Measurements from ENCODE around the gene SHANK1.

- TF ChIP-seq, protein P1, sequence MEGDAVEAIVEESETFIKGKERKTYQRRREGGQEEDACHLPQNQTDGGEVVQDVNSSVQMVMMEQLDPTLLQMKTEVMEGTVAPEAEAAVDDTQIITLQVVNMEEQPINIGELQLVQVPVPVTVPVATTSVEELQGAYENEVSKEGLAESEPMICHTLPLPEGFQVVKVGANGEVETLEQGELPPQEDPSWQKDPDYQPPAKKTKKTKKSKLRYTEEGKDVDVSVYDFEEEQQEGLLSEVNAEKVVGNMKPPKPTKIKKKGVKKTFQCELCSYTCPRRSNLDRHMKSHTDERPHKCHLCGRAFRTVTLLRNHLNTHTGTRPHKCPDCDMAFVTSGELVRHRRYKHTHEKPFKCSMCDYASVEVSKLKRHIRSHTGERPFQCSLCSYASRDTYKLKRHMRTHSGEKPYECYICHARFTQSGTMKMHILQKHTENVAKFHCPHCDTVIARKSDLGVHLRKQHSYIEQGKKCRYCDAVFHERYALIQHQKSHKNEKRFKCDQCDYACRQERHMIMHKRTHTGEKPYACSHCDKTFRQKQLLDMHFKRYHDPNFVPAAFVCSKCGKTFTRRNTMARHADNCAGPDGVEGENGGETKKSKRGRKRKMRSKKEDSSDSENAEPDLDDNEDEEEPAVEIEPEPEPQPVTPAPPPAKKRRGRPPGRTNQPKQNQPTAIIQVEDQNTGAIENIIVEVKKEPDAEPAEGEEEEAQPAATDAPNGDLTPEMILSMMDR (CRISPR knock-in tag; IDR thresholded peaks at IDR 0.05), result no peak
- TF ChIP-seq FOXA1 (IDR thresholded peaks at IDR 0.05), result no peak
- no peak for TF ChIP-seq FOXA1 (CRISPR knock-in tag; IDR thresholded peaks at IDR 0.05)
- TF ChIP-seq TAF1 (CRISPR knock-in tag; IDR thresholded peaks at IDR 0.05), result no peak
Observed at GRCh38 chr19:50701367-50701985, 18.1 kb downstream of the SHANK1 start.

All from HepG2 (cell line).